CD14-positive monocyte (primary cell): ENCODE results near the gene SUCO. TPM values are rescaled to one million over a fixed set of nuclear protein-coding genes. Genes with fewer than 3 reads are reported as not detected.

ENCODE experiments used
- DNase-seq, 3 donors: peaks; one replicate each; pipeline ENCODE4 v3.0.0-alpha.2; 2011 to 2022
- H2AFZ ChIP-seq: 2 replicates; pipeline ENCODE4 v1.6.0; 2012; ENCODE audit warnings: mild to moderate bottlenecking, low read depth, low read length, inconsistent platforms; ENCODE audit not compliant: insufficient read depth, poor library complexity, severe bottlenecking
- H3K27ac ChIP-seq, 2 donors: 1 replicate in 1 of 2; 2 replicates in 1 of 2; pipeline ENCODE4 v1.5.1; 2012 to 2013; ENCODE audit warnings: low read length in 2 of 2, control low read depth in 1 of 2, inconsistent platforms in 1 of 2, low read depth in 1 of 2, mild to moderate bottlenecking in 1 of 2
- H3K27me3 ChIP-seq, 2 donors: one replicate each; pipeline versions ENCODE4 v1.6.0 to v1.6.1; 2011 to 2013; ENCODE audit warnings: low read length in 2 of 2; ENCODE audit not compliant: control insufficient read depth in 2 of 2, insufficient read depth in 2 of 2
- H3K36me3 ChIP-seq, 2 donors: replicated peaks in 1 of 2; 1 replicate in 1 of 2; 2 replicates in 1 of 2; pipeline versions ENCODE4 v1.5.1 to v1.6.1; 2012 to 2013; ENCODE audit warnings: low read length in 2 of 2, control low read depth in 1 of 2, inconsistent platforms in 1 of 2, mild to moderate bottlenecking in 1 of 2; ENCODE audit not compliant: insufficient read depth in 2 of 2, control insufficient read depth in 1 of 2
- H3K4me1 ChIP-seq, 2 donors: 1 replicate in 1 of 2; 2 replicates in 1 of 2; pipeline versions ENCODE4 v1.5.1 to v1.6.1; 2012 to 2013; ENCODE audit warnings: low read length in 2 of 2, control low read depth in 1 of 2, inconsistent platforms in 1 of 2, mild to moderate bottlenecking in 1 of 2, moderate library complexity in 1 of 2; ENCODE audit not compliant: insufficient read depth in 2 of 2, control insufficient read depth in 1 of 2
- H3K4me2 ChIP-seq: replicated peaks from 2 replicates; pipeline ENCODE3; 2012; ENCODE audit warnings: low read length, moderate library complexity, mild to moderate bottlenecking; ENCODE audit not compliant: poor library complexity, severe bottlenecking; ENCODE audit errors: extremely low read depth
- H3K4me3 ChIP-seq, 3 experiments: fragments of 200-600 bp in 1 of 3; sonication (generic) in 1 of 3; replicated peaks in 1 of 3; 1 replicate in 2 of 3; 2 replicates in 1 of 3; pipeline ENCODE4 v1.5.1; 2011 to 2013; ENCODE audit warnings: low read length in 3 of 3, mild to moderate bottlenecking in 3 of 3, control low read depth in 2 of 3, low read depth in 2 of 3, inconsistent platforms in 1 of 3, moderate library complexity in 1 of 3
- H3K79me2 ChIP-seq: 2 replicates; pipeline ENCODE4 v1.6.0; 2012; ENCODE audit warnings: mild to moderate bottlenecking, control low read depth, inconsistent platforms, low read length, moderate library complexity; ENCODE audit not compliant: insufficient read depth
- H3K9ac ChIP-seq: 2 replicates; pipeline ENCODE4 v1.6.0; 2017; ENCODE audit warnings: low read length, mild to moderate bottlenecking; ENCODE audit not compliant: insufficient read depth, poor library complexity, severe bottlenecking
- H3K9me3 ChIP-seq, 2 donors: replicated peaks in 1 of 2; 1 replicate in 1 of 2; 2 replicates in 1 of 2; pipeline versions ENCODE4 v1.5.1 to v1.6.1; 2012 to 2013; ENCODE audit warnings: low read length in 2 of 2, control low read depth in 1 of 2; ENCODE audit not compliant: control insufficient read depth in 1 of 2, insufficient read depth in 1 of 2
- H4K20me1 ChIP-seq: 2 replicates; pipeline ENCODE4 v1.6.0; 2012; ENCODE audit warnings: mild to moderate bottlenecking, low read length, control low read depth, moderate library complexity; ENCODE audit not compliant: insufficient read depth
- H3K27ac Mint-ChIP-seq, 7 donors: one replicate each; pipeline ENCODE4 v1.8.0; 2020; ENCODE audit warnings: mild to moderate bottlenecking in 7 of 7, mixed read lengths in 7 of 7, moderate library complexity in 6 of 7, inconsistent platforms in 2 of 7
- H3K27me3 Mint-ChIP-seq, 3 donors: one replicate each; pipeline ENCODE4 v1.8.0; 2021 to 2022; ENCODE audit warnings: low read depth in 3 of 3, mild to moderate bottlenecking in 3 of 3, mixed read lengths in 3 of 3, moderate library complexity in 3 of 3, inconsistent platforms in 1 of 3
- H3K36me3 Mint-ChIP-seq, 2 donors: one replicate each; pipeline ENCODE4 v1.8.0; 2020; ENCODE audit warnings: mixed read lengths in 2 of 2, inconsistent platforms in 1 of 2, mild to moderate bottlenecking in 1 of 2
- H3K4me1 Mint-ChIP-seq: one replicate; pipeline ENCODE4 v1.8.0; 2020; ENCODE audit warnings: mild to moderate bottlenecking, mixed read lengths
- H3K4me3 Mint-ChIP-seq, 2 donors: one replicate each; pipeline ENCODE4 v1.8.0; 2020; ENCODE audit warnings: mild to moderate bottlenecking in 2 of 2, mixed read lengths in 2 of 2, moderate library complexity in 1 of 2
- H3K9me3 Mint-ChIP-seq, 7 donors: one replicate each; pipeline ENCODE4 v1.8.0; 2020 to 2022; ENCODE audit warnings: mixed read lengths in 7 of 7, mild to moderate bottlenecking in 6 of 7, moderate library complexity in 6 of 7, inconsistent platforms in 2 of 7
- CTCF ChIP-seq: fragments of 200-600 bp; IDR thresholded peaks from one replicate; pipeline ENCODE4 v1.8.0; 2022; ENCODE audit warnings: antibody characterized with exemption, mild to moderate bottlenecking
- WGBS: methylation state at CpG from one replicate; pipeline ENCODE4 v1.1.5; 2013; ENCODE audit warnings: missing lambda C conversion rate; ENCODE audit not compliant: insufficient coverage; 5-methylcytosine and 5-hydroxymethylcytosine counted together
- intact Hi-C, 2 donors: fragments of 100-400 bp; cut with micrococcal nuclease; formaldehyde crosslinking; loops; one replicate each; pipeline versions ENCODE4 v1.15.0 to v1.15.1; 2023
- polyA plus RNA-seq, 3 donors: library from polyadenylated mRNA; depleted of rRNA in 1 of 3; unstranded in 2 of 3; stranded (reverse) in 1 of 3; fragments of 300-500 nt in 2 of 3; fragments of >200 nt in 1 of 3; fragmentation: Illumina TruSeq in 2 of 3; gene quantifications; 1 replicate in 2 of 3; 2 replicates in 1 of 3; pipeline ENCODE4 v1.2.3, GENCODE V29; 2012 to 2021

The SUCO gene
- polyA plus RNA-seq, 3 donors: 6.8 to 8.5 (median 6.8) TPM

- H2AFZ ChIP-seq: no peak overlapping the region
- no peaks in the 10 kb centered on the region for H3K27me3 ChIP-seq
- no peaks in the 10 kb centered on the region for H4K20me1 ChIP-seq
- Mint-ChIP-seq H3K36me3 (peaks cover 69 to 82% of the 10 kb centered on the region in 2 donors), H3K4me1 (no peaks in the 10 kb centered on the region), H3K27me3 (no peaks in the 10 kb centered on the region), H3K9me3 (peaks cover 0 to 6% (median 0%) of the 10 kb centered on the region in 7 donors), H3K27ac (peak overlapping the region in 1 of 7 donors; percentile 34), H3K4me3 (no peak overlapping the region)
- H3K36me3 ChIP-seq: peaks cover 58 to 98% of the 10 kb centered on the region in 2 donors
- WGBS: no CpG with 5 or more reads among the region's 1 CpG
- no peak for DNase-seq
- no peaks in the 10 kb centered on the region for H3K4me1 ChIP-seq
- H3K4me2 ChIP-seq: no peak overlapping the region
- intact Hi-C loops: no loop called here
- no peak for TF ChIP-seq CTCF
- peaks cover 6% of the 10 kb centered on the region for H3K79me2 ChIP-seq
- no peak overlapping the region for H3K4me3 ChIP-seq
- H3K9ac ChIP-seq: no peak overlapping the region
- H3K9me3 ChIP-seq: peaks cover 0 to 5% of the 10 kb centered on the region in 2 donors
- peak overlapping the region in 1 of 2 donors; percentile 1 for H3K27ac ChIP-seq
Observed at GRCh38 chr1:172600615-172601014, 67.7 kb downstream of the SUCO start.

- Histone ChIP-seq H3K36me3 (peaks cover 60 to 96% of the 10 kb centered on the region in 2 donors), H3K4me2 (no peak overlapping the region), H3K4me3 (no peak overlapping the region), H3K4me1 (no peaks in the 10 kb centered on the region), H3K9me3 (peaks cover 0 to 5% of the 10 kb centered on the region in 2 donors), H4K20me1 (no peaks in the 10 kb centered on the region), H2AFZ (no peak overlapping the region), H3K27ac (peak overlapping the region in 1 of 2 donors; percentile 1), H3K27me3 (no peaks in the 10 kb centered on the region), H3K79me2 (peaks cover 6% of the 10 kb centered on the region), H3K9ac (no peak overlapping the region)
- Mint-ChIP-seq H3K36me3 (peaks cover 64 to 77% of the 10 kb centered on the region in 2 donors), H3K9me3 (peaks cover 0 to 4% (median 0%) of the 10 kb centered on the region in 7 donors), H3K27me3 (no peaks in the 10 kb centered on the region), H3K4me3 (no peak overlapping the region), H3K27ac (peak overlapping the region in 3 of 7 donors; percentile 3 to 34 (median 26)), H3K4me1 (no peaks in the 10 kb centered on the region)
- 97% methylated on average over 4 of the region's 6 CpGs for WGBS
- intact Hi-C loops: no loop called here
- DNase-seq: no peak
- no peak for TF ChIP-seq CTCF
Observed at GRCh38 chr1:172601046-172601630, 68.2 kb downstream of the SUCO start.
